OCI-LY1 (cell line): ENCODE results near the gene ABCG2.

Experiments
- CTCF ChIP-seq: fragments of 200-600 bp; sonication (generic), shearing (Covaris generic); IDR thresholded peaks from 2 replicates; pipeline ENCODE4 v1.5.1; 2017; ENCODE audit warnings: mild to moderate bottlenecking, antibody characterized with exemption, low read length, moderate library complexity, mixed read lengths
- EZH2 ChIP-seq: fragments of 200-600 bp; sonication (generic), shearing (Covaris generic); IDR thresholded peaks from 2 replicates; pipeline ENCODE4 v1.8.0; 2017; ENCODE audit warnings: borderline replicate concordance, mixed run types, mild to moderate bottlenecking, antibody characterized with exemption, low read length, moderate library complexity, mixed read lengths

GRCh38 chr4:88102026-88102425 lies 56.4 kb downstream of the ABCG2 start:
- TF ChIP-seq CTCF (no peak), EZH2 (no peak)
